GM18498 (cell line): Measurements from ENCODE around the gene CDH13.

Source experiments
- ATAC-seq: cut with Tn5 transposase; IDR thresholded peaks from one replicate; pipeline ENCODE4 v1.9.1; 2021; ENCODE audit warnings: mild to moderate bottlenecking, moderate library complexity; ENCODE audit not compliant: unreplicated experiment

The CDH13 gene

GRCh38 chr16:82936941-82937551 lies 310.3 kb downstream of the CDH13 start:
- ATAC-seq, result no peak

- ATAC-seq, result no peak
These were observed 311.3 kb downstream of the CDH13 start for GRCh38 chr16:82937926-82938520.

- no peak for ATAC-seq
These were observed 316.6 kb downstream of the CDH13 start for GRCh38 chr16:82943371-82943770.

GRCh38 chr16:82945420-82946101 lies 318.8 kb downstream of the CDH13 start:
- ATAC-seq, result no peak

GRCh38 chr16:82947698-82948097 lies 320.9 kb downstream of the CDH13 start:
- no peak for ATAC-seq

GRCh38 chr16:82949016-82949415 lies 322.2 kb downstream of the CDH13 start:
- ATAC-seq, result no peak

GRCh38 chr16:82953517-82953916 lies 326.7 kb downstream of the CDH13 start:
- no peak for ATAC-seq

- no peak for ATAC-seq
These were observed 327.6 kb downstream of the CDH13 start for GRCh38 chr16:82954224-82954929.

GRCh38 chr16:82955741-82956348 lies 329.1 kb downstream of the CDH13 start:
- ATAC-seq, result no peak

- no peak for ATAC-seq
These were observed 330.4 kb downstream of the CDH13 start for GRCh38 chr16:82957212-82957611.

- no peak for ATAC-seq
These were observed 334.1 kb downstream of the CDH13 start for GRCh38 chr16:82960918-82961317.

GRCh38 chr16:82963653-82964052 lies 336.9 kb downstream of the CDH13 start:
- ATAC-seq, result no peak

- no peak for ATAC-seq
These were observed 339.0 kb downstream of the CDH13 start for GRCh38 chr16:82965808-82966207.

GRCh38 chr16:82967424-82967823 lies 340.7 kb downstream of the CDH13 start:
- no peak for ATAC-seq

- no peak for ATAC-seq
These were observed 344.4 kb downstream of the CDH13 start for GRCh38 chr16:82971126-82971525.

- no peak for ATAC-seq
These were observed 345.7 kb downstream of the CDH13 start for GRCh38 chr16:82972331-82972919.

GRCh38 chr16:82979406-82980111 lies 352.8 kb downstream of the CDH13 start:
- no peak for ATAC-seq

- no peak for ATAC-seq
These were observed 354.0 kb downstream of the CDH13 start for GRCh38 chr16:82980810-82981209.

GRCh38 chr16:82987767-82988166 lies 361.0 kb downstream of the CDH13 start:
- ATAC-seq, result no peak

GRCh38 chr16:82990155-82990554 lies 363.4 kb downstream of the CDH13 start:
- no peak for ATAC-seq
